ENCODE results near the gene PAK3. TPM values are rescaled to one million over a fixed set of nuclear protein-coding genes. Genes with fewer than 3 reads are reported as not detected.

The PAK3 gene
- total RNA-seq, 4 donors from 2014 or later = 1.8 to 5.0 (median 2.2) TPM

DNA sequence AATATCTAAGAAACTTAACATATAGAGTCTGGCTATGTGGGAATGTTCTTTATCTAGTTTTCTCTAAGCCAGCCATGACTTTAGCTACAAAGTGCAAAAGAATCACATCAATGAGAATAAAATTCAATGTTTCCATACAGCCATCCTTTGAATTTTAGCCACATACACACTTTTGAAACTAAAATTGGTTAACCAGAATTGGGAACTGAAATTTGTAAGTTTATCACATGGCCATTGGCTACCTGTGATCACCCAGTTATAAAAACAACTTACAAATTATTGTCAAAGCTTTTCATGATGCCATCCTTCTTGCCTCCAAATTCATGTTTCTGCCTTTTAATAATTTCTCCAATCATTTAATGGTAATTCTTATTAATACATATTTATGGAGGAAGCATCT, 49.9 kb downstream of the PAK3 start:
- Histone ChIP-seq H3K36me3 (no peaks in the 10 kb centered on the region), H3K4me3 (no peak overlapping the region), H3K4me1 (no peaks in the 10 kb centered on the region), H3K27me3 (no peaks in the 10 kb centered on the region), H3K9me3 (no peaks in the 10 kb centered on the region), H3K27ac (no peak overlapping the region)
- no peak for ATAC-seq
- TF ChIP-seq POLR2AphosphoS5 (IDR thresholded peaks at IDR 0.05) (no peak), EP300 (IDR thresholded peaks at IDR 0.05) (no peak), POLR2A (IDR thresholded peaks at IDR 0.05) (no peak)
- TF ChIP-seq, protein P1, sequence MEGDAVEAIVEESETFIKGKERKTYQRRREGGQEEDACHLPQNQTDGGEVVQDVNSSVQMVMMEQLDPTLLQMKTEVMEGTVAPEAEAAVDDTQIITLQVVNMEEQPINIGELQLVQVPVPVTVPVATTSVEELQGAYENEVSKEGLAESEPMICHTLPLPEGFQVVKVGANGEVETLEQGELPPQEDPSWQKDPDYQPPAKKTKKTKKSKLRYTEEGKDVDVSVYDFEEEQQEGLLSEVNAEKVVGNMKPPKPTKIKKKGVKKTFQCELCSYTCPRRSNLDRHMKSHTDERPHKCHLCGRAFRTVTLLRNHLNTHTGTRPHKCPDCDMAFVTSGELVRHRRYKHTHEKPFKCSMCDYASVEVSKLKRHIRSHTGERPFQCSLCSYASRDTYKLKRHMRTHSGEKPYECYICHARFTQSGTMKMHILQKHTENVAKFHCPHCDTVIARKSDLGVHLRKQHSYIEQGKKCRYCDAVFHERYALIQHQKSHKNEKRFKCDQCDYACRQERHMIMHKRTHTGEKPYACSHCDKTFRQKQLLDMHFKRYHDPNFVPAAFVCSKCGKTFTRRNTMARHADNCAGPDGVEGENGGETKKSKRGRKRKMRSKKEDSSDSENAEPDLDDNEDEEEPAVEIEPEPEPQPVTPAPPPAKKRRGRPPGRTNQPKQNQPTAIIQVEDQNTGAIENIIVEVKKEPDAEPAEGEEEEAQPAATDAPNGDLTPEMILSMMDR (IDR thresholded peaks at IDR 0.05) = no peak

DNA sequence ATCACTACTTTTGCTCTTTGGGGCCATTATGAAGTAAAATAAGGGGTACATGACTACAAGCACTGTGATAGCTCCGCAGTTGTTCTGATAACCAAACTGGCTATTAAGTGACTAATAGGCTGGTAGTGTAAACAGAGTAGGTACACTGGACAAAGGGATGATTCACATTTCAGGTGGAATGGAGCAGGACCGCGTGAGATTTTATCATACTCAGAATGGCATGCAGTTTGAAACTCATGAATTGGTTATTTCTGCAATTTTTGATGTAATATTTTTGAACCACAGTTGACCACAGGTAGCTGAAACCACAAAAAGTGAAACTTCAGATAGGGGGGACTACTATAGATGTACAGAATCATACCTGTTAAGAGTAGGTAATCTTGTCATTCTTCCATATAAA, 55.8 kb downstream of the PAK3 start:
- Histone ChIP-seq H3K27me3 (no peaks in the 10 kb centered on the region), H3K4me3 (no peak overlapping the region), H3K4me1 (no peaks in the 10 kb centered on the region), H3K36me3 (no peaks in the 10 kb centered on the region), H3K27ac (no peak overlapping the region), H3K9me3 (no peaks in the 10 kb centered on the region)
- no peak for ATAC-seq
- TF ChIP-seq, protein P1 (IDR thresholded peaks at IDR 0.05) = no peak
- no peak for TF ChIP-seq POLR2AphosphoS5 (IDR thresholded peaks at IDR 0.05)
- no peak for TF ChIP-seq POLR2A (IDR thresholded peaks at IDR 0.05)
- no peak for TF ChIP-seq EP300 (IDR thresholded peaks at IDR 0.05)
- 83 to 90% methylated on average over 2 to 3 of the region's 3 CpGs for WGBS, 2 donors (ENCODE audit: low coverage in 1 of 2)

DNA sequence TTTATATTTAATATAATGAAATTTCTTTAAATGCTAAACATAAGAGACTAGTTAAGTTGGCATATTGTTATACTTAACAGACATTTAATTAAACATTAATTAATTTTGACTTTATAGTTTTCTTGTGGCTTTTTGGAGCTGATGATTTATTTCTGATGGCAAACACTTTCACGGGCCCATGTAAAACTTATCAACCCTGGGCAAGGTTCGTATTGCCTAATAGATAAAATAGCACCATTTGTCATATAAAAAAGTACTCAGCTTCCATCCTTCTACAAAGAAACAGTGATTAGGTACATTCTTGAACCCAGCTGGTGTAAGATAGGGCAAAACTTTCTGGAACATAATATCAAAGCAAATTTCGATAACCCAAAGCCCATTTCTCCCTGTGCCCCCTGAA, 63.2 kb downstream of the PAK3 start:
- no peak for TF ChIP-seq POLR2A (IDR thresholded peaks at IDR 0.05)
- TF ChIP-seq, protein P1 (IDR thresholded peaks at IDR 0.05) = no peak
- no peak for TF ChIP-seq POLR2AphosphoS5 (IDR thresholded peaks at IDR 0.05)
- TF ChIP-seq EP300 (IDR thresholded peaks at IDR 0.05) = no peak
- H3K4me3 ChIP-seq = no peak overlapping the region
- no peaks in the 10 kb centered on the region for H3K4me1 ChIP-seq
- no peaks in the 10 kb centered on the region for H3K27me3 ChIP-seq
- 70 to 72% methylated on average over 3 of the region's 3 CpGs for WGBS, 2 donors (ENCODE audit: low coverage in 1 of 2)
- no peaks in the 10 kb centered on the region for H3K36me3 ChIP-seq
- H3K9me3 ChIP-seq = no peaks in the 10 kb centered on the region
- ATAC-seq = no peak
- H3K27ac ChIP-seq = no peak overlapping the region

DNA sequence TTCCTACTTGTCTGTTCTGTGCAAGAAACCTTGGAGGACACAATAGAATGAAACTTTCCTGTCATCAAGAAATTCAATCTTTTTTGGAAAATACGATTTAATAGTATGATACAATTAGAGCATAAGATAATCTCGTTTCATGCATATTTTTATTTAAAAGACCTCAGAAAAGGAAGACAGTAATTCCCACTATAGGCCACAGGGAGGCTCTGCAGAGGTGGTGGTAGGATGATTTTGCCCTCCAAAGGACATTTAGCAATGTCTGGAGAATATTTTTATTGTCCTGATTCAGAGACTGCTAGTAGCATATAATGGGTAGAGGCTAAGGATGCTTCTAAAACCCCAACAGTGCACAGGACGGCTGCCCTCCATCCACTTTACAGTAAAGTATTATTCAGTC, 68.7 kb downstream of the PAK3 start:
- Histone ChIP-seq H3K4me3 (no peak overlapping the region), H3K27me3 (no peaks in the 10 kb centered on the region), H3K9me3 (no peaks in the 10 kb centered on the region), H3K27ac (no peak overlapping the region), H3K4me1 (no peaks in the 10 kb centered on the region), H3K36me3 (no peaks in the 10 kb centered on the region)
- no peak for ATAC-seq
- 48 to 56% methylated on average over 1 to 3 of the region's 3 CpGs for WGBS, 2 donors (ENCODE audit: low coverage in 1 of 2)
- TF ChIP-seq POLR2AphosphoS5 (IDR thresholded peaks at IDR 0.05) (no peak), POLR2A (IDR thresholded peaks at IDR 0.05) (no peak), EP300 (IDR thresholded peaks at IDR 0.05) (no peak)
- TF ChIP-seq, protein P1 (IDR thresholded peaks at IDR 0.05) = no peak

DNA sequence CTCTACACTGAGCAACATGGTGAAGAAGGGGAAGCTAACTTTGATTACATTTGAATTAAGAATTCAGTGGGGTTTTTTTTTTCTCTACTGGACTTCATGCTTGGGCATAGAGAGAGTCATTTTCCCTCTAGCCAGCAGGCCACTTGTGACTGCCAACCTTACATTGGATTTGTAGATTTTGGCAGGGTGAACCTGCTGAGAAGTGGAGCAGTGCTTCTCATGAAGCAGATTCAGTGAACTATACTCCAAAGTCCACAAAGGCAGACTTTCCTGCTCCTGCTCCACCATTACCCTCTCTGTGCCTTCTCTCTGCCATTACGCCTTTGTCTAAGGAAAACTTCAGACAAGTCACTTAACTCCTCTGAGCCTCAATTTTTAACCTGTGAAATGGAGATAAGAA, 69.9 kb downstream of the PAK3 start:
- TF ChIP-seq, protein P1 (IDR thresholded peaks at IDR 0.05) = no peak
- TF ChIP-seq EP300 (IDR thresholded peaks at IDR 0.05) (no peak), POLR2A (IDR thresholded peaks at IDR 0.05) (no peak), POLR2AphosphoS5 (IDR thresholded peaks at IDR 0.05) (no peak)
- ATAC-seq = no peak
- WGBS, 2 donors (ENCODE audit: low coverage in 1 of 2) = 80% methylated on average over 1 of the region's 1 CpG; no CpG with 5 or more reads in 1 of the 2 donors
- Histone ChIP-seq H3K27ac (no peak overlapping the region), H3K4me1 (no peaks in the 10 kb centered on the region), H3K4me3 (no peak overlapping the region), H3K36me3 (no peaks in the 10 kb centered on the region), H3K27me3 (no peaks in the 10 kb centered on the region), H3K9me3 (no peaks in the 10 kb centered on the region)
